Psoas muscle (tissue), 8 donors: ENCODE measurements around the gene DDX39B. TPM values are rescaled to one million over a fixed set of nuclear protein-coding genes. Genes with fewer than 3 reads are reported as not detected.
"Not testable (repeated sequence)": the region's sequence is repeated elsewhere in the genome, so short reads cannot be mapped to it uniquely, and the experiment has no call there.

Source experiments
- ATAC-seq, 4 donors: fragments of 200-7000 bp; cut with Tn5 transposase; one replicate each; pipeline ENCODE4 v1.9.1; 2020; ENCODE audit warnings: moderate library complexity in 3 of 4, mild to moderate bottlenecking in 2 of 4
- DNase-seq, 2 donors: peaks; one replicate each; pipeline ENCODE4 v3.0.0-alpha.2; 2020
- H3K27ac ChIP-seq: fragments of 200-600 bp; one replicate; pipeline ENCODE4 v1.8.0; 2022
- H3K27me3 ChIP-seq, 3 donors: fragments of 200-600 bp in 1 of 3; one replicate each; pipeline versions ENCODE4 v1.6.1 to v1.8.0; 2013 to 2022; ENCODE audit warnings: low read length in 2 of 3, mild to moderate bottlenecking in 2 of 3, moderate library complexity in 1 of 3; ENCODE audit not compliant: insufficient read depth in 3 of 3
- H3K36me3 ChIP-seq, 2 donors: fragments of 200-600 bp in 1 of 2; one replicate each; pipeline versions ENCODE4 v1.6.1 to v1.8.0; 2013 to 2022; ENCODE audit warnings: low read depth in 1 of 2, mild to moderate bottlenecking in 1 of 2, moderate library complexity in 1 of 2; ENCODE audit not compliant: insufficient read depth in 1 of 2
- H3K4me1 ChIP-seq: fragments of 200-600 bp; one replicate; pipeline ENCODE4 v1.8.0; 2022
- H3K4me3 ChIP-seq: fragments of 200-600 bp; one replicate; pipeline ENCODE4 v1.8.0; 2022; ENCODE audit warnings: mild to moderate bottlenecking
- H3K9me3 ChIP-seq: fragments of 200-600 bp; one replicate; pipeline ENCODE4 v1.8.0; 2022
- CTCF ChIP-seq: fragments of 200-600 bp; IDR thresholded peaks from one replicate; pipeline ENCODE4 v1.8.0; 2022; ENCODE audit warnings: antibody characterized with exemption
- WGBS, 3 donors: extraction: QIAGEN DNeasy Blood & Tissue Kit; methylation state at CpG; one replicate each; pipeline versions ENCODE4 v1.1.6 to v1.1.7; 2013; 5-methylcytosine and 5-hydroxymethylcytosine counted together
- intact Hi-C, 2 donors: fragments of 100-400 bp; cut with DNase I; formaldehyde crosslinking; loops; one replicate each; pipeline versions ENCODE4 v1.11.0 to v1.14.2; 2022
- polyA plus RNA-seq, 3 donors: library from polyadenylated mRNA; stranded (reverse); fragments of 200-250 nt; gene quantifications; one replicate each; pipeline ENCODE4 v1.2.3, GENCODE V29; 2013
- total RNA-seq, 4 donors: library from RNA; stranded (reverse); fragmentation: NEBNext Ultra II Directional in 2 of 4; extraction: Animal tissue kit (Norgen Biotek cat#: 25700) in 2 of 4; gene quantifications; one replicate each; pipeline versions ENCODE4 v1.2.1 to v1.2.4, GENCODE V29; 2021 to 2023
- donor health status: healthy with polysubstance abuse.
- donor health status: DM: no; HTN: no; CAD: no; lungs with moderate emphysema.
- donor health status: Bipolar disorder and iron deficiency.
- donor health status: healthy.
- donor health status: DM: yes; HTN: yes; CAD: no.
- donor health status: DM: no; HTN: no; CAD: no.
- donor health status: DM: no; HTN: no; CAD: no.
- donor health status: DM: yes; HTN: yes; CAD: no.

DDX39B gene
- total and polyA plus RNA-seq, 7 donors, result 128 to 186 (median 148) TPM

- DNase-seq (peak; percentile 80 to 85), ATAC-seq (peak; percentile 77 to 88 (median 86))
- Histone ChIP-seq H3K36me3 (no peaks in the 10 kb centered on the region), H3K27me3 (peaks cover 0 to 51% (median 8%) of the 10 kb centered on the region in 3 donors), H3K4me1 (peaks cover 2% of the 10 kb centered on the region), H3K9me3 (no peaks in the 10 kb centered on the region), H3K4me3 (peak overlapping the region; percentile 67), H3K27ac (no peak overlapping the region)
- peak; percentile 64 for TF ChIP-seq CTCF
- intact Hi-C loops, result loop anchor here in 1 of 2 donors (5.0 kb wide), 1 partner anchor 103 kb away; no protein-coding TSS in a partner anchor
- 0 to 1% (median 1%) methylated on average over 56 to 58 of the region's 58 CpGs for WGBS, 3 donors
Observed at GRCh38 chr6:31493875-31494694, 47.7 kb downstream of the DDX39B start.

GRCh38 chr6:31493550-31493874 is 48.3 kb downstream of the DDX39B start:
- not testable (repeated sequence) for DNase-seq, H3K36me3 ChIP-seq, H3K27ac ChIP-seq, H3K9me3 ChIP-seq, H3K4me1 ChIP-seq, ATAC-seq
- H3K27me3 ChIP-seq, result peaks cover 0 to 51% (median 6%) of the 10 kb centered on the region in 3 donors
- H3K4me3 ChIP-seq, result peak overlapping the region; percentile 67
- intact Hi-C loops, result loop anchor here in 1 of 2 donors (5.0 kb wide), 1 partner anchor 104 kb away; no protein-coding TSS in a partner anchor
- WGBS, 3 donors, result 3 to 6% (median 5%) methylated on average over 2 of the region's 2 CpGs

- Histone ChIP-seq H3K4me1 (peaks cover 2% of the 10 kb centered on the region), H3K9me3 (no peaks in the 10 kb centered on the region), H3K27ac (no peak overlapping the region), H3K27me3 (peaks cover 0 to 42% (median 0%) of the 10 kb centered on the region in 3 donors), H3K36me3 (no peaks in the 10 kb centered on the region), H3K4me3 (no peak overlapping the region)
- ATAC-seq (no peak), DNase-seq (no peak)
- 60 to 68% (median 62%) methylated on average over 14 to 16 of the region's 16 CpGs for WGBS, 3 donors
- no peak for TF ChIP-seq CTCF
- intact Hi-C loops, result loop anchor here in 1 of 2 donors (5.0 kb wide), 1 partner anchor 107 kb away; no protein-coding TSS in a partner anchor
Observed at GRCh38 chr6:31490115-31490873, 51.5 kb downstream of the DDX39B start.

GRCh38 chr6:31489086-31489485 is 52.7 kb downstream of the DDX39B start:
- H3K4me3 ChIP-seq, result no peak overlapping the region
- no peaks in the 10 kb centered on the region for H3K9me3 ChIP-seq
- ATAC-seq (no peak), DNase-seq (no peak)
- TF ChIP-seq CTCF, result no peak
- peaks cover 0 to 39% (median 0%) of the 10 kb centered on the region in 3 donors for H3K27me3 ChIP-seq
- intact Hi-C loops, result no loop called here
- peaks cover under 1% of the 10 kb centered on the region for H3K4me1 ChIP-seq
- WGBS, 3 donors, result 75 to 77% (median 76%) methylated on average over 4 of the region's 4 CpGs
- no peaks in the 10 kb centered on the region for H3K36me3 ChIP-seq
- no peak overlapping the region for H3K27ac ChIP-seq

GRCh38 chr6:31487674-31488073 is 54.1 kb downstream of the DDX39B start:
- H3K27ac ChIP-seq, H3K36me3 ChIP-seq, H3K9me3 ChIP-seq, H3K4me1 ChIP-seq, H3K4me3 ChIP-seq, ATAC-seq, DNase-seq, intact Hi-C loops: not testable (repeated sequence)
- WGBS, 3 donors, result 74 to 78% (median 76%) methylated on average over 6 of the region's 6 CpGs
- peaks cover 0 to 25% (median 0%) of the 10 kb centered on the region in 3 donors for H3K27me3 ChIP-seq

- H3K9me3 ChIP-seq, H3K4me1 ChIP-seq, intact Hi-C loops, H3K27ac ChIP-seq, DNase-seq, H3K4me3 ChIP-seq, H3K36me3 ChIP-seq: not testable (repeated sequence)
- WGBS, 3 donors, result no CpG with 5 or more reads among the region's 9 CpGs
- H3K27me3 ChIP-seq, result peaks cover 0 to 24% (median 0%) of the 10 kb centered on the region in 3 donors
- ATAC-seq, result peak in 3 of 4 donors; percentile 55 to 86 (median 59)
Observed at GRCh38 chr6:31486065-31486837, 55.6 kb downstream of the DDX39B start.
